ENCODE data around the gene OR52E1.

The OR52E1 gene

GRCh38 chr11:5042091-5042490 is 27.3 kb upstream of the OR52E1 start:
- Histone ChIP-seq H3K4me2 (ENCODE audit: low read depth, low read length) (no peak overlapping the region), H4K20me1 (ENCODE audit: insufficient read depth, low read length) (no peaks in the 10 kb centered on the region), H3F3A (ENCODE audit: insufficient read depth, low read length) (no peaks in the 10 kb centered on the region), H3K4me3 (ENCODE audit: low read length) (no peak overlapping the region), H3K9ac (ENCODE audit: low read length) (no peak overlapping the region), H3K79me2 (ENCODE audit: low read length) (no peaks in the 10 kb centered on the region), H3K36me3 (replicated peaks; ENCODE audit: insufficient read depth, low read length) (no peaks in the 10 kb centered on the region), H3K27ac (ENCODE audit: low read length) (no peak overlapping the region), H2AFZ (ENCODE audit: low read length) (no peak overlapping the region), H3K4me1 (ENCODE audit: low read length) (no peaks in the 10 kb centered on the region), H3K9me2 (replicated peaks; ENCODE audit: insufficient read depth, low read length) (no peaks in the 10 kb centered on the region), H3K9me3 (replicated peaks; ENCODE audit: insufficient read depth, low read length) (no peaks in the 10 kb centered on the region), H3K27me3 (replicated peaks; ENCODE audit: insufficient read depth, low read length) (no peaks in the 10 kb centered on the region)
- no peak for DNase-seq
- TF ChIP-seq EZH2phosphoT487 (IDR thresholded peaks at IDR 0.05; ENCODE audit: low read length) (no peak), CTCF (IDR thresholded peaks at IDR 0.05; ENCODE audit: low read length) (no peak), EZH2 (optimal IDR thresholded peaks at IDR 0.05; ENCODE audit: low read depth, low read length) (no peak)

- H3F3A ChIP-seq (ENCODE audit: insufficient read depth, low read length), result no peaks in the 10 kb centered on the region
- DNase-seq, result no peak
- no peaks in the 10 kb centered on the region for H3K36me3 ChIP-seq (replicated peaks; ENCODE audit: insufficient read depth, low read length)
- no peak overlapping the region for H3K4me3 ChIP-seq (ENCODE audit: low read length)
- H4K20me1 ChIP-seq (ENCODE audit: insufficient read depth, low read length), result no peaks in the 10 kb centered on the region
- no peaks in the 10 kb centered on the region for H3K9me2 ChIP-seq (replicated peaks; ENCODE audit: insufficient read depth, low read length)
- no peaks in the 10 kb centered on the region for H3K79me2 ChIP-seq (ENCODE audit: low read length)
- H3K27me3 ChIP-seq (replicated peaks; ENCODE audit: insufficient read depth, low read length), result no peaks in the 10 kb centered on the region
- H2AFZ ChIP-seq (ENCODE audit: low read length), result no peak overlapping the region
- no peak for TF ChIP-seq CTCF (IDR thresholded peaks at IDR 0.05; ENCODE audit: low read length)
- TF ChIP-seq EZH2 (optimal IDR thresholded peaks at IDR 0.05; ENCODE audit: low read depth, low read length), result no peak
- TF ChIP-seq EZH2phosphoT487 (IDR thresholded peaks at IDR 0.05; ENCODE audit: low read length), result no peak
- no peaks in the 10 kb centered on the region for H3K9me3 ChIP-seq (replicated peaks; ENCODE audit: insufficient read depth, low read length)
- H3K4me1 ChIP-seq (ENCODE audit: low read length), result no peaks in the 10 kb centered on the region
- H3K27ac ChIP-seq (ENCODE audit: low read length), result no peak overlapping the region
- H3K4me2 ChIP-seq (ENCODE audit: low read depth, low read length), result no peak overlapping the region
- no peak overlapping the region for H3K9ac ChIP-seq (ENCODE audit: low read length)
These were observed 26.0 kb upstream of the OR52E1 start for GRCh38 chr11:5043380-5043779.

GRCh38 chr11:5046226-5046625 is 23.1 kb upstream of the OR52E1 start, which contains the start of gene OR52J3:
Gene OR52J3 (plus strand): TSS chr11:5046526. CDS start chr11:5046526, 0 bp downstream.
- H2AFZ ChIP-seq (ENCODE audit: low read length), result no peak within 1 kb of the TSS
- no peaks in the 10 kb centered on the region for H3K9me2 ChIP-seq (replicated peaks; ENCODE audit: insufficient read depth, low read length)
- H3K27me3 ChIP-seq (replicated peaks; ENCODE audit: insufficient read depth, low read length), result no peaks in the 10 kb centered on the region
- no peak within 1 kb of the TSS for H3K4me2 ChIP-seq (ENCODE audit: low read depth, low read length)
- no peak within 1 kb of the TSS for H3K27ac ChIP-seq (ENCODE audit: low read length)
- no peaks in the 10 kb centered on the region for H3K36me3 ChIP-seq (replicated peaks; ENCODE audit: insufficient read depth, low read length)
- TF ChIP-seq EZH2phosphoT487 (IDR thresholded peaks at IDR 0.05; ENCODE audit: low read length) (no peak), EZH2 (optimal IDR thresholded peaks at IDR 0.05; ENCODE audit: low read depth, low read length) (no peak), CTCF (IDR thresholded peaks at IDR 0.05; ENCODE audit: low read length) (no peak)
- H3F3A ChIP-seq (ENCODE audit: insufficient read depth, low read length), result no peaks in the 10 kb centered on the region
- no peaks in the 10 kb centered on the region for H3K79me2 ChIP-seq (ENCODE audit: low read length)
- H3K4me1 ChIP-seq (ENCODE audit: low read length), result no peaks in the 10 kb centered on the region
- no peaks in the 10 kb centered on the region for H4K20me1 ChIP-seq (ENCODE audit: insufficient read depth, low read length)
- H3K9me3 ChIP-seq (replicated peaks; ENCODE audit: insufficient read depth, low read length), result no peaks in the 10 kb centered on the region
- H3K4me3 ChIP-seq (ENCODE audit: low read length), result no peak within 1 kb of the TSS
- no peak within 1 kb of the TSS for H3K9ac ChIP-seq (ENCODE audit: low read length)
- no peak for DNase-seq
